Endothelial cell of hepatic sinusoid (primary cell): Measurements from ENCODE around the gene USP2.

Experiments used
- in situ Hi-C: cut with HindIII; loops from 2 replicates; pipeline ENCODE4 v1.10.0; 2017; ENCODE audit warnings: low sequenced_read_pairs

Gene USP2

GRCh38 chr11:119310682-119311052 lies 70.8 kb downstream of the USP2 start:
- in situ Hi-C loops: no loop called here

- in situ Hi-C loops: loop anchor here (10.0 kb wide), 1 partner anchor 175 kb away; no protein-coding TSS in a partner anchor
Observed at GRCh38 chr11:119309953-119310681, 71.4 kb downstream of the USP2 start.

- in situ Hi-C loops: loop anchor here (10.0 kb wide), 1 partner anchor 175 kb away; no protein-coding TSS in a partner anchor
Observed at GRCh38 chr11:119309411-119309810, 72.1 kb downstream of the USP2 start.

- in situ Hi-C loops: loop anchor here (10.0 kb wide), 1 partner anchor 173 kb away; no protein-coding TSS in a partner anchor
Observed at GRCh38 chr11:119307974-119308373, 73.5 kb downstream of the USP2 start.

- in situ Hi-C loops: loop anchor here (10.0 kb wide), 1 partner anchor 172 kb away; no protein-coding TSS in a partner anchor
Observed at GRCh38 chr11:119307219-119307618, 74.3 kb downstream of the USP2 start.

GRCh38 chr11:119306373-119306890 lies 75.1 kb downstream of the USP2 start:
- in situ Hi-C loops: loop anchor here (10.0 kb wide), 1 partner anchor 172 kb away; no protein-coding TSS in a partner anchor

- in situ Hi-C loops: loop anchor here (10.0 kb wide), 1 partner anchor 171 kb away; no protein-coding TSS in a partner anchor
Observed at GRCh38 chr11:119305556-119306372, 75.7 kb downstream of the USP2 start.
